Vagina (tissue), 2 donors: ENCODE data around the gene ERN1.

Experiments
- POLR2A ChIP-seq, 2 donors: fragments of 450-650 bp; IDR thresholded peaks; one replicate each; pipeline ENCODE4 v1.6.1; 2017; ENCODE audit warnings: antibody characterized with exemption in 2 of 2, mild to moderate bottlenecking in 2 of 2, moderate library complexity in 2 of 2
- TF ChIP-seq, protein P1 (sequence below), 3 experiments: fragments of 450-650 bp in 2 of 3; fragments of 200-600 bp in 1 of 3; sonication (generic) in 1 of 3; IDR thresholded peaks; one replicate each; pipeline ENCODE4 v1.5.1; 2017 to 2019; ENCODE audit warnings: antibody characterized with exemption in 3 of 3, mild to moderate bottlenecking in 2 of 3, moderate library complexity in 2 of 3

DNA sequence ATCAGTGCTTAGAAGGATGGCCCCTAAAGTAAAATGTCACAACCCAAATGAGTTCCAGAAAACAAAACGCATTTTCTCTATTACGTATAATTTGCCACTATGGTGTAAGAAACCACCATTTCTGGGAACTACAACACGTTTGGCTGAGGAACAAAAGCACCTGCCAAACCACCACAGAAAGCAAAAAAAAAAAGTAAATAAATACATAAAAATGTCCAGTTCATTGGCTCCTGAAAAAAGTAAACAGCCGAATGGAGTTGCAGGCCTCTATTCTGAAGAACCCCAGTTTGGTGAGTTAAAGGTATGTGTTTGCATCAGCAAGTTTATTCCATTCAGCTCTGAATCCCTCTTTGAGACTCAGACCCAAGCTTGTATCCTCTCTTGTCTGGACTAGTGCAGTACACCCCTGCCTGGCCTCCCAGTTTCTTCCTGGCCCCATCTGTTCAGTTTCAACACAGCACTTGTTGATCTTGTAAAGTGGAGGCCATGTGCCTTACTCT lies 36.9 kb downstream of the ERN1 start:
- TF ChIP-seq, protein P1, sequence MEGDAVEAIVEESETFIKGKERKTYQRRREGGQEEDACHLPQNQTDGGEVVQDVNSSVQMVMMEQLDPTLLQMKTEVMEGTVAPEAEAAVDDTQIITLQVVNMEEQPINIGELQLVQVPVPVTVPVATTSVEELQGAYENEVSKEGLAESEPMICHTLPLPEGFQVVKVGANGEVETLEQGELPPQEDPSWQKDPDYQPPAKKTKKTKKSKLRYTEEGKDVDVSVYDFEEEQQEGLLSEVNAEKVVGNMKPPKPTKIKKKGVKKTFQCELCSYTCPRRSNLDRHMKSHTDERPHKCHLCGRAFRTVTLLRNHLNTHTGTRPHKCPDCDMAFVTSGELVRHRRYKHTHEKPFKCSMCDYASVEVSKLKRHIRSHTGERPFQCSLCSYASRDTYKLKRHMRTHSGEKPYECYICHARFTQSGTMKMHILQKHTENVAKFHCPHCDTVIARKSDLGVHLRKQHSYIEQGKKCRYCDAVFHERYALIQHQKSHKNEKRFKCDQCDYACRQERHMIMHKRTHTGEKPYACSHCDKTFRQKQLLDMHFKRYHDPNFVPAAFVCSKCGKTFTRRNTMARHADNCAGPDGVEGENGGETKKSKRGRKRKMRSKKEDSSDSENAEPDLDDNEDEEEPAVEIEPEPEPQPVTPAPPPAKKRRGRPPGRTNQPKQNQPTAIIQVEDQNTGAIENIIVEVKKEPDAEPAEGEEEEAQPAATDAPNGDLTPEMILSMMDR (IDR thresholded peaks at IDR 0.05): no peak
- no peak for TF ChIP-seq POLR2A (IDR thresholded peaks at IDR 0.05)
